H1 (cell line): ENCODE results near the gene TOMM22. TPM values are rescaled to one million over a fixed set of nuclear protein-coding genes. Genes with fewer than 3 reads are reported as not detected.

Source experiments
- CTCF ChIA-PET: fragments of 300-600 bp; sonication (Branson Sonifier 250); formaldehyde crosslinking; loops from one replicate; lab custom pipeline; 2021; ENCODE audit not compliant: partially characterized antibody; lab: Charles Lee
- POLR2A ChIA-PET: fragments of 300-600 bp; sonication (Branson Sonifier 250); formaldehyde crosslinking; loops from one replicate; lab custom pipeline; 2021; ENCODE audit warnings: inconsistent platforms; ENCODE audit not compliant: partially characterized antibody; lab: Charles Lee
- DNase-seq, 2 experiments: peaks; one replicate each; pipeline versions ENCODE4 v3.0.0 to v3.0.0-alpha.2; 2010 to 2022; ENCODE audit warnings: low spot score in 2 of 2, low read depth in 1 of 2, mixed read lengths in 1 of 2
- FAIRE-seq: peaks from 2 replicates; lab custom pipeline; 2011; peaks lifted over from hg19 to GRCh38; lab: Jason Lieb, UNC
- H2AFZ ChIP-seq: 2 replicates; pipeline ENCODE4 v1.8.1; 2012; ENCODE audit warnings: low read length, inconsistent platforms
- H2AK5ac ChIP-seq: 2 replicates; pipeline ENCODE4 v1.6.1; 2013; ENCODE audit warnings: low read depth, low read length
- H2BK120ac ChIP-seq: replicated peaks from 2 replicates; pipeline ENCODE3; 2013; ENCODE audit warnings: low read depth, low read length, inconsistent platforms
- H2BK12ac ChIP-seq: 2 replicates; pipeline ENCODE4 v1.6.1; 2013; ENCODE audit warnings: low read depth, low read length
- H2BK15ac ChIP-seq: 2 replicates; pipeline ENCODE4 v1.6.1; 2013; ENCODE audit warnings: low read length
- H2BK20ac ChIP-seq: 2 replicates; pipeline ENCODE4 v1.6.1; 2013; ENCODE audit warnings: low read length
- H2BK5ac ChIP-seq: 2 replicates; pipeline ENCODE4 v1.6.1; 2013; ENCODE audit warnings: low read depth, low read length
- H3K14ac ChIP-seq: 2 replicates; pipeline ENCODE4 v1.6.1; 2013; ENCODE audit warnings: inconsistent platforms; ENCODE audit not compliant: insufficient read length
- H3K18ac ChIP-seq: 2 replicates; pipeline ENCODE4 v1.6.1; 2013; ENCODE audit warnings: low read length; ENCODE audit errors: extremely low read depth
- H3K23ac ChIP-seq: 2 replicates; pipeline ENCODE4 v1.6.1; 2013; ENCODE audit warnings: inconsistent platforms; ENCODE audit not compliant: insufficient read length
- H3K23me2 ChIP-seq: 2 replicates; pipeline ENCODE4 v1.6.1; 2013; ENCODE audit warnings: low read depth, low read length
- H3K27ac ChIP-seq: 2 replicates; pipeline ENCODE4 v1.6.1; 2011; ENCODE audit warnings: low read depth, low read length, inconsistent platforms
- H3K27me3 ChIP-seq, 4 experiments: replicated peaks in 1 of 4; 1 replicate in 1 of 4; 2 replicates in 3 of 4; pipeline versions ENCODE4 v1.6.1 to v1.8.1; 2011 to 2013; ENCODE audit warnings: low read length in 3 of 4, mild to moderate bottlenecking in 3 of 4, inconsistent platforms in 2 of 4, mixed read lengths in 2 of 4, moderate library complexity in 1 of 4; ENCODE audit not compliant: control insufficient read depth in 3 of 4, insufficient read depth in 3 of 4; ENCODE audit errors: extremely low read depth in 1 of 4
- H3K36me3 ChIP-seq, 4 experiments: 2 replicates each; pipeline versions ENCODE4 v1.6.1 to v1.8.1; 2011 to 2013; ENCODE audit warnings: mild to moderate bottlenecking in 4 of 4, low read length in 3 of 4, moderate library complexity in 2 of 4, control low read depth in 1 of 4, inconsistent platforms in 1 of 4; ENCODE audit not compliant: insufficient read depth in 4 of 4, control insufficient read depth in 2 of 4
- H3K4ac ChIP-seq: replicated peaks from 2 replicates; pipeline ENCODE3; 2013; ENCODE audit warnings: low read length, low read depth, mixed read lengths, inconsistent platforms; ENCODE audit not compliant: insufficient read length
- H3K4me1 ChIP-seq, 4 experiments: replicated peaks in 1 of 4; 1 replicate in 1 of 4; 2 replicates in 3 of 4; pipeline versions ENCODE4 v1.6.1 to v1.8.1; 2011 to 2013; ENCODE audit warnings: low read length in 3 of 4, inconsistent platforms in 2 of 4, mixed read lengths in 1 of 4; ENCODE audit not compliant: insufficient read depth in 4 of 4, control insufficient read depth in 3 of 4
- H3K4me2 ChIP-seq, 2 experiments: 2 replicates each; pipeline versions ENCODE4 v1.6.1 to v1.8.1; 2011 to 2013; ENCODE audit warnings: low read depth in 2 of 2, low read length in 2 of 2, control low read depth in 1 of 2, inconsistent platforms in 1 of 2, mild to moderate bottlenecking in 1 of 2; ENCODE audit not compliant: insufficient read depth in 1 of 2
- H3K4me3 ChIP-seq, 4 experiments: fragments of 200-600, 300-600 bp in 1 of 4; sonication (generic), shearing (Covaris generic), sonication (Bioruptor Twin) in 1 of 4; 2 replicates each; pipeline versions ENCODE4 v1.5.1 to v1.8.1; 2011 to 2016; ENCODE audit warnings: low read length in 4 of 4, low read depth in 3 of 4, control low read depth in 2 of 4, inconsistent platforms in 2 of 4, mild to moderate bottlenecking in 2 of 4, mixed read lengths in 1 of 4, moderate library complexity in 1 of 4; ENCODE audit not compliant: insufficient read depth in 2 of 4; ENCODE audit errors: extremely low read depth in 1 of 4
- H3K56ac ChIP-seq: replicated peaks from 2 replicates; pipeline ENCODE3; 2013; ENCODE audit warnings: low read depth, mild to moderate bottlenecking, mixed read lengths, low read length, inconsistent platforms; ENCODE audit not compliant: insufficient read length
- H3K79me1 ChIP-seq: 2 replicates; pipeline ENCODE4 v1.6.1; 2013; ENCODE audit warnings: low read depth, low read length, control low read depth
- H3K79me2 ChIP-seq, 2 experiments: 2 replicates each; pipeline versions ENCODE4 v1.6.1 to v1.8.1; 2012 to 2013; ENCODE audit warnings: low read length in 2 of 2, mild to moderate bottlenecking in 2 of 2, inconsistent platforms in 1 of 2; ENCODE audit not compliant: insufficient read depth in 2 of 2, control insufficient read depth in 1 of 2
- H3K9ac ChIP-seq, 4 experiments: replicated peaks in 1 of 4; 1 replicate in 1 of 4; 2 replicates in 3 of 4; pipeline versions ENCODE4 v1.6.1 to v1.8.1; 2011 to 2013; ENCODE audit warnings: low read depth in 3 of 4, low read length in 3 of 4, control low read depth in 2 of 4, mild to moderate bottlenecking in 2 of 4, moderate library complexity in 2 of 4, inconsistent platforms in 1 of 4; ENCODE audit errors: extremely low read depth in 1 of 4
- H3K9me3 ChIP-seq, 2 experiments: 2 replicates each; pipeline versions ENCODE4 v1.6.1 to v1.8.1; 2012 to 2013; ENCODE audit warnings: mild to moderate bottlenecking in 2 of 2, moderate library complexity in 2 of 2, control low read depth in 1 of 2, inconsistent platforms in 1 of 2, low read depth in 1 of 2, low read length in 1 of 2, mixed read lengths in 1 of 2; ENCODE audit not compliant: insufficient read depth in 2 of 2
- H4K20me1 ChIP-seq, 2 experiments: replicated peaks in 1 of 2; 2 replicates each; pipeline versions ENCODE3 to v1.8.1; 2011 to 2013; ENCODE audit warnings: inconsistent platforms in 2 of 2, low read length in 2 of 2, mild to moderate bottlenecking in 1 of 2; ENCODE audit not compliant: insufficient read depth in 2 of 2, control insufficient read depth in 1 of 2
- H4K5ac ChIP-seq: 2 replicates; pipeline ENCODE4 v1.6.1; 2013; ENCODE audit warnings: low read length, low read depth, mixed read lengths, inconsistent platforms; ENCODE audit not compliant: insufficient read length
- H4K8ac ChIP-seq: 2 replicates; pipeline ENCODE4 v1.8.0; 2013; ENCODE audit warnings: mild to moderate bottlenecking, moderate library complexity, low read length, inconsistent platforms; ENCODE audit not compliant: insufficient read depth; ENCODE audit errors: extremely low read depth
- H4K91ac ChIP-seq: replicated peaks from 2 replicates; pipeline ENCODE3; 2013; ENCODE audit warnings: low read length, mixed read lengths, inconsistent platforms; ENCODE audit not compliant: insufficient read length
- CEBPB ChIP-seq: IDR thresholded peaks from 2 replicates; pipeline ENCODE4 v1.6.1; 2012; ENCODE audit warnings: low read depth, low read length
- CHD2 ChIP-seq: IDR thresholded peaks from 2 replicates; pipeline ENCODE4 v1.6.1; 2012; ENCODE audit warnings: low read length, improper control_type of control experiment
- CREB1 ChIP-seq: IDR thresholded peaks from 2 replicates; pipeline ENCODE4 v1.6.1; 2012; ENCODE audit warnings: inconsistent platforms
- RAD21 ChIP-seq, 2 experiments: IDR thresholded peaks in 1 of 2; conservative IDR thresholded peaks in 1 of 2; 2 replicates each; pipeline ENCODE4 v1.6.1; 2011; ENCODE audit warnings: low read depth in 2 of 2, low read length in 2 of 2, improper control_type of control experiment in 1 of 2, inconsistent platforms in 1 of 2, mild to moderate bottlenecking in 1 of 2, moderate library complexity in 1 of 2
- TAF1 ChIP-seq: IDR thresholded peaks from 2 replicates; pipeline ENCODE4 v1.6.1; 2011; ENCODE audit warnings: mild to moderate bottlenecking, low read depth, low read length
- TEAD4 ChIP-seq: IDR thresholded peaks from 2 replicates; pipeline ENCODE4 v1.6.1; 2012; ENCODE audit warnings: low read depth, low read length, inconsistent platforms, mixed read lengths
- YY1 ChIP-seq: IDR thresholded peaks from 2 replicates; pipeline ENCODE4 v1.6.1; 2011; ENCODE audit warnings: low read depth, mild to moderate bottlenecking, low read length
- WGBS, 2 experiments: shearing (Covaris generic) in 1 of 2; methylation state at CpG; one replicate each; pipeline versions ENCODE4 v1.1.6 to v1.1.7; 2013 to 2015; ENCODE audit warnings: low lambda C conversion rate in 2 of 2, mixed read lengths in 2 of 2, inconsistent platforms in 1 of 2, low coverage in 1 of 2, missing lambda C conversion rate in 1 of 2; ENCODE audit not compliant: insufficient replicate concordance in 2 of 2, insufficient coverage in 1 of 2, insufficient read length in 1 of 2; ENCODE audit errors: extremely low coverage in 1 of 2, missing lambda C conversion rate in 1 of 2; 5-methylcytosine and 5-hydroxymethylcytosine counted together
- polyA plus RNA-seq, 7 experiments: library from polyadenylated mRNA; depleted of rRNA in 3 of 7; stranded (reverse) in 5 of 7; unstranded in 2 of 7; fragments of >200 nt in 5 of 7; fragments of 200-250 nt in 2 of 7; gene quantifications; 1 replicate in 5 of 7; 2 replicates in 1 of 7; 4 replicates in 1 of 7; pipeline versions ENCODE4 v1.2.1 to v1.2.3, GENCODE V29; 2011 to 2013; ENCODE audit warnings: missing spikeins in 2 of 7, mixed read lengths in 2 of 7
- total RNA-seq: library from RNA; stranded (reverse); fragmentation: NEBNext Ultra II Directional; extraction: Animal tissue kit (Norgen Biotek cat#: 25700); gene quantifications from 2 replicates; pipeline ENCODE4 v1.2.1, GENCODE V29; 2021

Gene TOMM22
- total and polyA plus RNA-seq, 2 of the 8 experiments (the other 6 are each of a cell fraction or from before 2014, with no cell fraction given): 84.0 to 125 TPM

GRCh38 chr22:38638728-38639127 is 43.0 kb upstream of the TOMM22 start:
- no peak for TF ChIP-seq CREB1
- TF ChIP-seq CEBPB: no peak
- no peak for TF ChIP-seq TAF1
- no peak for TF ChIP-seq TEAD4
- no peak for TF ChIP-seq YY1
- TF ChIP-seq RAD21 (IDR thresholded peaks at IDR 0.05 in 1 of 2, conservative IDR thresholded peaks at IDR 0.05 in 1 of 2; ENCODE audit: low read depth in 2 of 2, low read length in 2 of 2): no peak
- no peak for TF ChIP-seq CHD2
- Histone ChIP-seq H3K56ac (no peak overlapping the region), H2BK12ac (no peak overlapping the region), H3K14ac (no peak overlapping the region), H2BK20ac (no peak overlapping the region), H3K23ac (no peak overlapping the region), H3K79me1 (no peaks in the 10 kb centered on the region), H3K36me3 (peaks cover 0 to 10% (median 7%) of the 10 kb centered on the region in 4 experiments; a peak in 5 of 8 replicates), H3K4ac (no peak overlapping the region), H3K79me2 (no peaks in the 10 kb centered on the region), H4K20me1 (no peaks in the 10 kb centered on the region), H3K4me2 (no peak overlapping the region), H2BK5ac (no peak overlapping the region), H3K9me3 (no peaks in the 10 kb centered on the region), H3K4me3 (no peak overlapping the region), H3K18ac (no peak overlapping the region), H3K9ac (no peak overlapping the region), H2BK120ac (no peak overlapping the region), H4K91ac (no peak overlapping the region), H2AFZ (no peak overlapping the region), H3K4me1 (no peaks in the 10 kb centered on the region), H4K5ac (no peak overlapping the region), H2AK5ac (no peak overlapping the region), H4K8ac (no peak overlapping the region), H3K23me2 (no peaks in the 10 kb centered on the region), H3K27me3 (no peaks in the 10 kb centered on the region), H3K27ac (no peak overlapping the region), H2BK15ac (no peak overlapping the region)
- WGBS, 2 experiments: 95% methylated on average over 3 of the region's 3 CpGs; no CpG with 5 or more reads in 1 of the 2 experiments
- no peak for FAIRE-seq
- no peak for DNase-seq
- CTCF ChIA-PET: no interaction called here
- POLR2A ChIA-PET: no interaction called here
